NCI-H2196 treated with DMSO at 0.1 percent for 48 hours (cell line): ENCODE results near the gene PTPN7.
"Not testable (repeated sequence)": the region's sequence is repeated elsewhere in the genome, so short reads cannot be mapped to it uniquely, and the experiment has no call there.

Experiments used
- DNase-seq: peaks from one replicate; lab custom pipeline; 2025; ENCODE audit not compliant: unreplicated experiment; lab: John Stamatoyannopoulos, UW

The PTPN7 gene

GRCh38 chr1:202131956-202132821 is 28.2 kb downstream of the PTPN7 start:
- DNase-seq = no peak

DNA sequence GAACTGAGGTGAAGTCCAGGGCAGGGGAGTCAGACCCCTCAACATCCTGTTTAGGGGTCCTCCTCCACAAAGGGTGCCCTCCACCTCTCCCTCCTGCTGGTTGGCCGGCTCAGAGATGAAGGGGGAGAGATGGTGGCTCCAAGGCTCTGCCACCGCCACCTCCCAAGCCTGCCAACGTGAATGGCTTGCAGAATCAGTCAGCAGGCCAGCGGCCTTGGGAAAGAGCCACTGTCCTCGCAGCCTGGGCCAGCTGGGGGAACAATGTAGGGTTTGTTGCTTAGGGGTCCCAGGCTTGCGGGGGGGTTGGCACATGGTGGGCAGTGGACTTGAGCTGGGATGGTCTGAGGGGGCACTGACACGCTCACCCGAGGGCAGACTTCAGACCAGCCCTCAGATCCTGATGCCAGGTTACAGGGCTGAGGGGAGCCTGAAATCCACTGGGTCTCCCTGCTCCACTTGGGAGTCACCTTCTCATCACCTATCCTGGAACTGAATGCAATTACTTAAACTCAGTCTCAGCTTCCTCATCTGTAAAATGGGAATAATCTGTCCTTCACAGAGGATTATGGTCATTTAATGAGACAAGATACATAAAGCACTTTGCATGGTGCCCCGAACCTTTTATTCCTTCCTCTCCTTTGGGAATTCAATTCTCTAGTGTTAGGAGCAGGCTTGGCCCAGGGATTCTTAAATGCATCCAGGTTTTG is 29.4 kb downstream of the PTPN7 start:
- DNase-seq = no peak

- no peak for DNase-seq
These were observed 30.1 kb downstream of the PTPN7 start for GRCh38 chr1:202130297-202130721.

DNA sequence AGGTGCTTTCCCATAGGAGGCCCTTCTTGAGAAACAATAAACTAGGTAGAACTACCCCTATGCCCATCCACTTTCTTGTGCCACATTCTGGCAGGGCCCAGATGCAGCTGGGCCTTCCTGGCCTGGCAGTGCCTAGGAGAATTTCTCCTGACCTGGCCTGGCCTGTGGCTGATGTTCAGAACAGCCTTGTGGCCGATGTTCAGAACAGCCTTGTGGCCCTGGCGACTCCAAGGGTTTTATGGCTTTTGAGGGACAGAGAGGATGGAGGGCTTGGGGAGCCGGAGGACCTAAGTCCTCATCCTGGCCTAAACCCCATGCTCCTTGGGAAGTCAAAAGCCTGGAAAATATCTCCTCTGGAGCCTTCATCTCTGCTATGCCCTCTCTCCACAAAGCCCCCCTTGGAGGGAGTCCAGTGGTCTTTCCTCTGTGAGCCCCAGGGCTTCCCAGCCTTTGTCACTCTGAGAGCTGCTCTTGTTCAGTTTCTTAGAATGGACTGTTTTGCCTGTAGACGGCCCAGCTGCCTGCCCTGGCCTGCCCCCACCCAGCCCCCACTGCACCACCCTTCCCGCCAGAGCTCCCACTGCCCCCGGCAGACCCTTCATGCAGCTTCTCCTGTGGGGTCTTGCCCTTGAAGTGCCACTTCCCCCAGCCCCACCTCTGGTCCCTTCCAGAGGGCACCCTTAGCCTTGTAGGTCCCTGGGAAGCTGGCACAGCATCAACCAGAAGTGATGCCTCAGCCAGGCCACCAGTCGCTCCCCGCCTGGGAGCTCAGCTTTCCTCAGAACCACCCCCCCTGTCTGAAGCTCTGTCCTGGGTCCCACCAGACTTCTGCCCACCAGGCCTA is 30.7 kb downstream of the PTPN7 start:
- DNase-seq = no peak

- DNase-seq = no peak
These were observed 32.4 kb downstream of the PTPN7 start for GRCh38 chr1:202127836-202128622.

GRCh38 chr1:202127061-202127460 is 33.3 kb downstream of the PTPN7 start:
- DNase-seq = no peak

DNA sequence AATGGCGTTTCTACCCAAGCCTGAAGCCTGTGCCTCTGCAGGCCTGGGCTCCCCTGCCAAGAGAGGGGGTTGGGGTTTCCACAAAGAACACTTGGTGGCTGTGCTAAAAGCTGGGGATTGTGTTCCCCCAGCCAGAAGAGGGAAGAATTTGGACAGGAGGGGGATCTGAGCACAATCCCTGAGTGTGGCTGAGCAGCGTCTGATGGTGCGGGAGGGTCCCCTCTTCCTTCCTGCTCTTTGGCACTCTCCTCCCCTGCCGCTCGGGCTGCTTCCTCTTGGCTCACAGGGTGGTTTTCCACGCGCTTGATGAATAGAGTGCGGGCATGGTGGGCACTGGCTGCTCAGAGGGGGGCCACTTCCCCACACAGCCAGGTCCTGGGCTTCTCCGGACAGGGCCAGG is 34.0 kb downstream of the PTPN7 start:
- no peak for DNase-seq

DNA sequence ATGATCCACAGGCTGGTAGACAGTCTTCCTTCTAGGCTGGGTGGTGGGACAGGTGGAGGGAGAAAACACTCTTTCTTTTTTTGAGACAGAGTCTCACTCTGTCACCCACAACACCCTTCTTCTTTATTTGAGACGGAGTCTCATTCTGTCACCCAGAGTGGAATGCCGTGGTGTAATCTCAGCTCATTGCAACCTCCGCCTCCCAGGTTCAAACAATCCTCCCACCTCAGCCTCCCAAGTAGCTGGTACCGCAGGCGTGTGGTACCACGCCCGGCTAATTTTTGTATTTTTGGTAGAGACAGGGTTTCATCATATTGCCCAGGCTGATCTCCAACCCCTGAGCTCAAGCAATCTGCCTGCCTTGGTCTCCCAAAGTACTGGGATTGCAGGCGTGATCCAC is 34.8 kb downstream of the PTPN7 start:
- no peak for DNase-seq

DNA sequence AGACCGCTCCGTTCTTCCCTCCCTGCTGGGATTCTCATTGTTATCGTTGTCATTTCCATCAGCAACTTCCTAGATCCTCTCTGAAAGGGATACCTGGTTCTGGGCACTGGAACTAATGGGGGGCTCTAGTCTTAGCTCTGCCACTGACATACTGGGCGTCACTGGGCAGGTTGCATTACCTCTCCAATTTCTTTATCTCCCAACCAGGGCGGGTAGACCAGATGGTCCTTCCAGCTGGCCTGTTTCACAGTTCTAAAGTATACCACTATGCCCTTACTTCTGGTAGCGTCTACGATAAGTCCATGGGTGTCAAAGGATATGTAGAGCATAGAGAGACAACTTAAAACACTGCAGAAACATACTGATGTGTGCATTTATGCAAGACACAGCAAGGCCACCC is 36.3 kb downstream of the PTPN7 start:
- DNase-seq = no peak

DNA sequence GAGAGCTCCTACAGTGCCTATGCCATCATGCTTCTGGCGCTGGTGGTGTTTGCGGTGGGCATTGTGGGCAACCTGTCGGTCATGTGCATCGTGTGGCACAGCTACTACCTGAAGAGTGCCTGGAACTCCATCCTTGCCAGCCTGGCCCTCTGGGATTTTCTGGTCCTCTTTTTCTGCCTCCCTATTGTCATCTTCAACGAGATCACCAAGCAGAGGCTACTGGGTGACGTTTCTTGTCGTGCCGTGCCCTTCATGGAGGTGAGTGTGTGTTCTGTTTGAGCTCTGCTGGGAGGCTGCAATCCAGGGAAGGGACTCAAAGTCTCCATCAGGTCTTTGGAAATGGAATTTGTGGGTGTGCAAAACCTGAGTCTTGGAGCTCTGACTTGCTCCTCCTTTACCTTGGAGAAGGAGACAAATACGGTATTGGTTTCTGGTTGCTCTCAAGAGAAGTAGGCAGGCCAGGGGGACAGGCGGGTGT is 37.0 kb downstream of the PTPN7 start:
- no peak for DNase-seq

DNA sequence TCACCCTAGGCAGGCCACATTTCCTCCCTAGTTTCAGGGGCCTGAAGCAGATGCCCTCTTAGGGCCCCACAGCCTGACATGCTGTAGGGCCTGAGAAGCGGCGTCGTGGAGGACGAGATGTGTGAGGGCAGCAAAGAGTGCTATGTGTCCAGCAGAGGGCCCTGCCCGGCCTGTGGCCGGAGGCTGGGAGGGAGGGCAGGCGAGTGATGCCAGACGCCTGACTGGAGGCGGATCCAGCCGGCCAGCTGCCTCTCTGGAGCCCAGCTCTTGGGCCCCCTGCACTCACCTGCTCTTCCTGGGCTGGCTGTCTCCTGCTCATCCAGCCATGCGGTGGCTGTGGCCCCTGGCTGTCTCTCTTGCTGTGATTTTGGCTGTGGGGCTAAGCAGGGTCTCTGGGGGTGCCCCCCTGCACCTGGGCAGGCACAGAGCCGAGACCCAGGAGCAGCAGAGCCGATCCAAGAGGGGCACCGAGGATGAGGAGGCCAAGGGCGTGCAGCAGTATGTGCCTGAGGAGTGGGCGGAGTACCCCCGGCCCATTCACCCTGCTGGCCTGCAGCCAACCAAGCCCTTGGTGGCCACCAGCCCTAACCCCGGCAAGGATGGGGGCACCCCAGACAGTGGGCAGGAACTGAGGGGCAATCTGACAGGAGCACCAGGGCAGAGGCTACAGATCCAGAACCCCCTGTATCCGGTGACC is 37.6 kb downstream of the PTPN7 start, which contains the start of gene GPR37L1:
GPR37L1 (plus strand) TSS at position 279 of the 697 bp plus-strand sequence; CDS start at position 326, 47 bp downstream.
- DNase-seq = peak; percentile 79

GRCh38 chr1:202121006-202121405 is 39.4 kb downstream of the PTPN7 start:
- no peak for DNase-seq

GRCh38 chr1:202117898-202118371 is 42.5 kb downstream of the PTPN7 start:
- DNase-seq = no peak

- no peak for DNase-seq
These were observed 44.1 kb downstream of the PTPN7 start for GRCh38 chr1:202116287-202116686.

DNA sequence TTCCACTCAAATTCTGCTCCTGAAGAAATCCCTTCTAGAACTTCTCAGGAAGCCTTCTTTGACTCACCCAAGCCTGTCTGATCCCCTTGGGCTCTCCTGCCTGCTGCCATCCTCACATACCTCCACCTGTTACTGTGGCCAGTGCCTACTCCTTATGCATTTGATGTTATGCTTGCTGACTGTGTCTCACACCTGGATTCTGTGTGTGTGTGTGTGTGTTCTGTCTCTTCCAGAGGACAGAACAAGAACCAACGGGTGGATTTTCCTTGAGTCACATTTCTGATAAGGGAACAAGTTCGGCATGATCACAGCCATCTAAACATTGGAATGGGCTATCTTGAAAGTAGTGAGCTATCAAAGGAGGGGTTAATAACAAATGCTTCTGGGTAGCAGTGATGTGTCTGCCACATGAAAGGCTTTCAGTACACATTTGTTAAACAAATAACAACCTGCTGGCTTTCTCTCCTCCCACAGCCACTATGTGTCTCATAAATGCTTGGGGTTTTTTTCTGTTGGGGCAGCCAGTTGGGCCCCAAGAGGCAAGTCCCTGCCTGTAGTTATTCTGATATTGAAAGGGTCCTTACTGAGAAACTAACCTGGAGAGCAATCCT is 46.6 kb downstream of the PTPN7 start:
- no peak for DNase-seq

- DNase-seq = peak; percentile 55
These were observed 47.3 kb downstream of the PTPN7 start for GRCh38 chr1:202112859-202113689.

GRCh38 chr1:202111589-202111988 is 48.8 kb downstream of the PTPN7 start:
- DNase-seq = not testable (repeated sequence)

DNA sequence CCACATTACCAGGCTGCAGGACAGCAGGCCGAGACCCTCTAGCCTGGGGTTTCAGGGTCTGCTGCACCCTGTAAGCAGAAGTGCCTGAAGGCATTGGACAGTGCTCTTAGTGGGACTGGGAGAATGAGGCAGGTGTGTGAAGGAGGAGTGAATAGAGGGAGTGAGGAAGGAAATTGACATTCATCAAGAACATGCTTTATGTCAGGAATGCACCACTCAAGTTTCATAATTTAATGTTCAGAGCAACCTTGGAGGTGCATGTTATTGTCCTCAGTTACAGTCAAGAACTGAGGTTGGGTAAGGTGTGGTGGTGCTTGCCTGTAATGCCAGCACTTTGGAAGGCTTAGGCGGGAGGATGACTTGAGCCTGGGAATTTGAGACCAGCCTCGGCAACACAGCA is 49.4 kb downstream of the PTPN7 start:
- no peak for DNase-seq
